SIG-M5 (cell line): ENCODE results near the gene CYP27B1.

Experiments
- DNase-seq: peaks from one replicate; lab custom pipeline; 2025; lab: John Stamatoyannopoulos, UW

The CYP27B1 gene

GRCh38 chr12:57735952-57736740 lies 30.7 kb downstream of the CYP27B1 start:
- no peak for DNase-seq

- DNase-seq = no peak
Observed at GRCh38 chr12:57735198-57735855, 31.6 kb downstream of the CYP27B1 start.

- no peak for DNase-seq
Observed at GRCh38 chr12:57734591-57734990, 32.3 kb downstream of the CYP27B1 start.

GRCh38 chr12:57733928-57734327 lies 33.0 kb downstream of the CYP27B1 start:
- DNase-seq = no peak

GRCh38 chr12:57732726-57733593 lies 33.9 kb downstream of the CYP27B1 start:
- no peak for DNase-seq

GRCh38 chr12:57732270-57732669 lies 34.6 kb downstream of the CYP27B1 start:
- DNase-seq = no peak

GRCh38 chr12:57731411-57732080 lies 35.3 kb downstream of the CYP27B1 start:
- no peak for DNase-seq

- DNase-seq = no peak
Observed at GRCh38 chr12:57730336-57731067, 36.4 kb downstream of the CYP27B1 start.

- DNase-seq = no peak
Observed at GRCh38 chr12:57729321-57729844, 37.5 kb downstream of the CYP27B1 start.

GRCh38 chr12:57727758-57728395 lies 39.0 kb downstream of the CYP27B1 start:
- DNase-seq = no peak

- DNase-seq = no peak
Observed at GRCh38 chr12:57726884-57727757, 39.8 kb downstream of the CYP27B1 start.

GRCh38 chr12:57726151-57726883 lies 40.6 kb downstream of the CYP27B1 start:
- no peak for DNase-seq

GRCh38 chr12:57725851-57726150 lies 41.1 kb downstream of the CYP27B1 start:
- no peak for DNase-seq

GRCh38 chr12:57724936-57725740 lies 41.7 kb downstream of the CYP27B1 start:
- DNase-seq = no peak

GRCh38 chr12:57724003-57724935 lies 42.6 kb downstream of the CYP27B1 start:
- DNase-seq = no peak

GRCh38 chr12:57723630-57723962 lies 43.3 kb downstream of the CYP27B1 start:
- DNase-seq = no peak
